Neuron (in vitro differentiated cells): ENCODE measurements around the gene MAPRE2.

Experiments
- H2AFZ ChIP-seq: one replicate; pipeline ENCODE4 v1.6.1; 2013; ENCODE audit warnings: low read depth, mild to moderate bottlenecking, inconsistent platforms, low read length, moderate library complexity
- H3K27me3 ChIP-seq: one replicate; pipeline ENCODE4 v1.6.1; 2013; ENCODE audit warnings: low read length; ENCODE audit not compliant: insufficient read depth
- H3K36me3 ChIP-seq: one replicate; pipeline ENCODE4 v1.6.1; 2013; ENCODE audit warnings: low read length; ENCODE audit not compliant: insufficient read depth
- H3K4me1 ChIP-seq: one replicate; pipeline ENCODE4 v1.6.1; 2013; ENCODE audit warnings: low read length; ENCODE audit not compliant: insufficient read depth
- H3K4me3 ChIP-seq: 2 replicates; pipeline ENCODE4 v1.5.1; 2013; ENCODE audit warnings: mild to moderate bottlenecking, low read length, moderate library complexity
- H3K9me3 ChIP-seq: one replicate; pipeline ENCODE4 v1.6.1; 2013; ENCODE audit warnings: low read length

MAPRE2 gene

DNA sequence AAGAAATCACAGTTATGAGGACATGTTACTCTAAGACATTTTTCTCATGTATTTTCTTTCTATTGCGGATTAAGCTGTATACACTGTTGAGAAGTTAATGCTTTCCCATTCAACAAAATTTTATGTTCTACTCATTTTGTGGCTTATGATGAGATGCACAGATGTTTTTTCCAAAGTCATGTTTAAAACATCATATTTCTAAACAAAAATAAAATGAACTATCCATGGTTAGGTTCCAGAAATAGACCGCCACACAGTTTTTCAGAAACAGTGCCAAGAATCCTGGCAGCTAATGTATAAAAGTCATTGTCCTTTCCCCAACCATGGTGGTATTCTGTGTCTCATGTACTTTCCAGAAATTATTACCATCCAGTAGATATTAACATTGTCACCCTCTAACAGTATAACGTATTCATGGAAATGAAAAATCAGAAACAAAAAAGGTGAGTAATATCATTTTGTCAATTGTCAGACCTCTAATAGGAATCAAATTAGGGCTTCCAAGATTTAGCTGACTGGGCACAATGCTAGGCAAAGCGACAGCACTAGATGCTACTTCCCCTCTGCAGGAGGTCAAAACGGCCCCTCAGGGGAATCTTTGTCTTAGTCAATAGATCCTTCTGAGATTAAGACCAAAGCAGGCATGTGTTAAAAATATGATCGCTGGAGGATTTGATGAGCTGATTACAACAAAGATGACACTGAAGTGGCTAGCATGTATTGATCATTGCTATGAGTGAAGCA lies 145.2 kb downstream of the MAPRE2 start:
- Histone ChIP-seq H3K27me3 (no peaks in the 10 kb centered on the region), H2AFZ (no peak overlapping the region), H3K4me1 (peaks cover 28% of the 10 kb centered on the region)

DNA sequence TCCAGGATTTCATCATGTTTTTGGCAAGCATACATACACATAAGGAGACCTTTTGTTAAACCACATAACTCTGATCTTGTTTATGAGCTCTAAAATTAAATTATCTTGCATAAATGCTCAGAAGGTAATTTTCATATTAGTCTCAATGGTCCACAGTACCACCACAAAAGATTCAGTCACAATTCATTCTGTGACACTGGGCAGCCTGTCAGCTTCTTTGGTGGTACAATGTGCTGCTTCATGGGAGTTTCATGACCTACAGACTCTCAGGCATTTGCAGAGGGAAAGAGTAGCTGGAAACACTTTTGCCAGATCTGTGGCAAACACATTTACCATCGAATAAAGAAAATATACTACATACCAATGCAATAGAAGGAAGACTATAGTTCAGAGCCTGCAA lies 148.3 kb downstream of the MAPRE2 start:
- Histone ChIP-seq H3K27me3 (no peaks in the 10 kb centered on the region), H3K4me3 (no peak overlapping the region), H3K9me3 (no peaks in the 10 kb centered on the region), H3K4me1 (peaks cover 30% of the 10 kb centered on the region), H3K36me3 (no peaks in the 10 kb centered on the region), H2AFZ (peak overlapping the region; percentile 51)

More for the DNA sequence above, 145.2 kb downstream of the MAPRE2 start:
- Histone ChIP-seq H3K4me3 (no peak overlapping the region), H3K9me3 (no peaks in the 10 kb centered on the region), H3K36me3 (no peaks in the 10 kb centered on the region)

DNA sequence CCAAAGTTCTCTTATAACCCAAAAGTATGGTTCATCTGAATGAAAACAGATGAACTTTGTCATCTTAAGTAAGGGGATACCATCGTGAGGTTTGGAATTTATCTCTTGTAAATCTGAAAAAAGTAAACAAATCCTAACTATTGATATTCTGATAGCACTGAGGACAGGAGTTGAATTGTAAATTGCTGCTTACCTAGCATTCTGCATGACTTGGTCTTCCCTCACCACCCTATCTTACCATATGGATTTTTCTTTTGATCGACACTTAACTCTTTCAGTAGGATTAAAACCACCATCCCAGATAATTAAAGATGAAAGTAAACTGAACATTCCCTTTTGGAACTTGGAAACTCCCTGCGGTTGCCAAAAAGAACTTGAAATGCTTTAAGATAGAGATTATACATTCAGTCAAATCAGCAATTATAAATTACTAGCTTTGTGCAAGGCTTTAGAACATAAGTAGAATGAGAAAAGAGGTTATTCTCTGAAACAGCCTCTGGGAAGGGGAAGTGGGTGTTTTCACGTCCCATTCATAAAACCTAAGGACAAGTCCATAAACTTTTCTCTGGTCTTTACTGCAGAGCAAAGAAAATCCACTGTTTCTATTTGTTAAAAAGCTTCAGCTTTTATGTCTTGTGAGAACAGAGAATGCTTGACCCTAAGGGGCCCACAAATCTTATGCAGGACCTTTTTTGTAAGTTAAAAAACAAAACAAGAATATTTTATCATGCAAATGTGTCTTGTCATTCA lies 149.9 kb downstream of the MAPRE2 start:
- H3K4me3 ChIP-seq = no peak overlapping the region
- H3K9me3 ChIP-seq = no peaks in the 10 kb centered on the region
- peaks cover 30% of the 10 kb centered on the region for H3K4me1 ChIP-seq
- H3K36me3 ChIP-seq = no peaks in the 10 kb centered on the region
- peak overlapping the region; percentile 24 for H2AFZ ChIP-seq
- H3K27me3 ChIP-seq = no peaks in the 10 kb centered on the region

DNA sequence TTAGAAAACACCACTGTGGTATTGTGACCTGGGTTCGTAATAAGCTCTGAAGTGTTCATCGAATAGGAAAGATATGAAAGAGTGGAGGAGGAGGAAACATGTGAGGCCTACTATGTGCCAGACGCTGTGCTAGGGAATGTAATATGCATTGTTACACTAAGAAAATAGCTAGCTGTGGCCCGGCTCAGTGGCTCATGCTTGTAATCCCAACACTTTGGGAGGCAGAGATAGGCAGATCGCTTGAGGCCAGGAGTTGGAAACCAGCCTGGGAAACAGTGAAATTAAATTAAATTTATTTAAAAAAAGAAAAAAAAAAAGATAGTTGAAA lies 150.4 kb downstream of the MAPRE2 start:
- H2AFZ ChIP-seq = peak overlapping the region; percentile 24
- H3K4me1 ChIP-seq = peaks cover 30% of the 10 kb centered on the region
- H3K27me3 ChIP-seq = no peaks in the 10 kb centered on the region

DNA sequence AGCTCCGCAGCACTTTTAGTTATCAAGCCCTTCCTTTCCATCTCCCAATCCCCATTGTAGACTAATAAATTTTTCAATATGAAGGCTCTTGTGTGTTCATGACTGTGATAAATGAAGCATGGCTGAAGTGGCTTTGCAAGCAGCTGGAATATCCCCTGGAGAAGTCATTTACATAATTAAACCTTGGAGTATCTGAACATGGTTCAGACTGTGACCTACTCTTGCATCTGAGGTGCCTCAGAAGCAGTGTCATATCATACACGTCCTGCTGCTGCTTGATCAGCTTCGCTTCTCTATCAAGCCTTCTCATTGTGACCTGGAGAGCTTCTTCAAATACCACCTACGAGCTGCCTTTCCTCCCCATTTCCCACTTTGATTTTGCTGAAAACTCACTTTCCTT lies 151.2 kb downstream of the MAPRE2 start:
- Histone ChIP-seq H3K4me3 (no peak overlapping the region), H3K9me3 (no peaks in the 10 kb centered on the region), H3K27me3 (no peaks in the 10 kb centered on the region), H2AFZ (no peak overlapping the region), H3K4me1 (peaks cover 30% of the 10 kb centered on the region), H3K36me3 (no peaks in the 10 kb centered on the region)

More for the DNA sequence above, 150.4 kb downstream of the MAPRE2 start:
- Histone ChIP-seq H3K4me3 (no peak overlapping the region), H3K36me3 (no peaks in the 10 kb centered on the region), H3K9me3 (no peaks in the 10 kb centered on the region)
